HepG2 (cell line): ENCODE measurements around the gene TMEM235. TPM values are rescaled to one million over a fixed set of nuclear protein-coding genes. Genes with fewer than 3 reads are reported as not detected.

Experiments
- ATAC-seq: fragments of 200-7000 bp; cut with Tn5 transposase; 3 replicates; pipeline ENCODE4 v1.9.1; 2020; ENCODE audit warnings: mild to moderate bottlenecking, moderate library complexity
- BruUV-seq: library from RNA; stranded (reverse); fragments of 400-500 nt; replicated peaks from 2 replicates; lab custom pipeline; 2021; lab: Mats Ljungman, UMichigan
- CTCF ChIA-PET: fragments of 300-600 bp; formaldehyde crosslinking; extraction: SDS; loops from one replicate; lab custom pipeline; 2021; ENCODE audit warnings: low total read pairs, inconsistent platforms, low intra/inter-chr PET ratio; lab: Yijun Ruan, JAX
- POLR2A ChIA-PET: fragments of 350-600 bp; sonication (Branson Sonifier 250); formaldehyde crosslinking; loops from one replicate; lab custom pipeline; 2020; ENCODE audit warnings: antibody characterized with exemption, inconsistent platforms; lab: Yijun Ruan, JAX
- DNase-seq: peaks from one replicate; pipeline ENCODE4 v3.0.0-alpha.2; 2015; ENCODE audit warnings: low spot score
- FAIRE-seq: peaks from 3 replicates; lab custom pipeline; 2011; peaks lifted over from hg19 to GRCh38; lab: Jason Lieb, UNC
- H2AFZ ChIP-seq: one replicate; pipeline ENCODE4 v1.6.1; 2011; ENCODE audit warnings: low read length, inconsistent platforms
- H3K27ac ChIP-seq: fragments of 300-600 bp; 3 replicates; pipeline ENCODE4 v1.8.0; 2011; ENCODE audit warnings: mixed run types, mild to moderate bottlenecking, mixed read lengths, low read length, inconsistent platforms; ENCODE audit not compliant: insufficient read depth; ENCODE audit errors: extremely low read length
- H3K27me3 ChIP-seq, 2 experiments: fragments of 200-600 bp in 1 of 2; 2 replicates in 1 of 2; 3 replicates in 1 of 2; pipeline versions ENCODE4 v1.6.0 to v1.8.0; 2011; ENCODE audit warnings: low read length in 2 of 2, mild to moderate bottlenecking in 2 of 2, moderate library complexity in 2 of 2, inconsistent platforms in 1 of 2; ENCODE audit not compliant: insufficient read depth in 2 of 2, control insufficient read depth in 1 of 2
- H3K36me3 ChIP-seq, 2 experiments: fragments of 200-600 bp in 1 of 2; replicated peaks in 1 of 2; 2 replicates in 1 of 2; 3 replicates in 1 of 2; pipeline versions ENCODE4 v1.5.1 to v1.8.0; 2011; ENCODE audit warnings: low read length in 2 of 2, inconsistent platforms in 1 of 2; ENCODE audit not compliant: insufficient read depth in 2 of 2, control insufficient read depth in 1 of 2
- H3K4me1 ChIP-seq: 2 replicates; pipeline ENCODE4 v1.5.1; 2012; ENCODE audit warnings: low read length, inconsistent platforms; ENCODE audit not compliant: insufficient read depth
- H3K4me2 ChIP-seq: 2 replicates; pipeline ENCODE4 v1.6.0; 2011; ENCODE audit warnings: low read depth, low read length, inconsistent platforms
- H3K4me3 ChIP-seq, 3 experiments: fragments of 200-600 bp in 1 of 3; sonication (generic), shearing (Covaris generic) in 1 of 3; replicated peaks in 1 of 3; 2 replicates each; pipeline ENCODE4 v1.5.1; 2011 to 2016; ENCODE audit warnings: low read length in 3 of 3, inconsistent platforms in 2 of 3, low read depth in 2 of 3, mild to moderate bottlenecking in 2 of 3, control low read depth in 1 of 3, mixed read lengths in 1 of 3; ENCODE audit not compliant: insufficient read depth in 1 of 3
- H3K79me2 ChIP-seq: one replicate; pipeline ENCODE4 v1.6.1; 2011; ENCODE audit warnings: low read length, inconsistent platforms; ENCODE audit not compliant: insufficient read depth
- H3K9ac ChIP-seq: 2 replicates; pipeline ENCODE4 v1.6.0; 2011; ENCODE audit warnings: mild to moderate bottlenecking, low read depth, low read length, inconsistent platforms; ENCODE audit not compliant: insufficient read depth
- H3K9me3 ChIP-seq: 2 replicates; pipeline ENCODE4 v1.5.1; 2012; ENCODE audit warnings: mild to moderate bottlenecking, low read length
- H4K20me1 ChIP-seq: 2 replicates; pipeline ENCODE4 v1.6.0; 2011; ENCODE audit warnings: inconsistent platforms, mild to moderate bottlenecking, low read length, moderate library complexity; ENCODE audit not compliant: insufficient read depth
- CCDC6 ChIP-seq: sonication (generic); formaldehyde crosslinking; IDR thresholded peaks from 2 replicates; pipeline ENCODE4 v1.8.1; 2022; ENCODE audit warnings: mild to moderate bottlenecking, missing genetic modification reagents, moderate library complexity
- PHF8 ChIP-seq: sonication (generic); formaldehyde crosslinking; IDR thresholded peaks from 2 replicates; pipeline ENCODE4 v1.5.0; 2020; ENCODE audit warnings: missing genetic modification reagents
- POLR2A ChIP-seq, 2 experiments: IDR thresholded peaks; 2 replicates each; pipeline ENCODE4 v1.6.1; 2011; ENCODE audit warnings: low read depth in 2 of 2, low read length in 2 of 2, mild to moderate bottlenecking in 1 of 2, moderate library complexity in 1 of 2; ENCODE audit not compliant: insufficient read depth in 1 of 2
- RBFOX2 ChIP-seq: fragments of 200-400 bp; formaldehyde crosslinking; IDR thresholded peaks from 2 replicates; pipeline ENCODE4 v1.6.1; 2017; ENCODE audit warnings: low read depth, mild to moderate bottlenecking, low read length
- THAP8 ChIP-seq: sonication (generic); formaldehyde crosslinking; IDR thresholded peaks from 2 replicates; pipeline ENCODE4 v1.5.1; 2020; ENCODE audit warnings: missing genetic modification reagents, mild to moderate bottlenecking, borderline replicate concordance
- TRAFD1 ChIP-seq: sonication (generic); formaldehyde crosslinking; IDR thresholded peaks from 2 replicates; pipeline ENCODE4 v1.5.1; 2020; ENCODE audit warnings: missing genetic modification reagents, mild to moderate bottlenecking, borderline replicate concordance
- ZNF124 ChIP-seq: sonication (generic); formaldehyde crosslinking; IDR thresholded peaks from 2 replicates; pipeline ENCODE4 v1.4.0; 2020; ENCODE audit warnings: missing genetic modification reagents
- ZNF431 ChIP-seq: sonication (generic); formaldehyde crosslinking; IDR thresholded peaks from 2 replicates; pipeline ENCODE4 v1.9.0; 2022; ENCODE audit warnings: missing genetic modification reagents, low read depth, mild to moderate bottlenecking, borderline replicate concordance
- ZNF557 ChIP-seq: sonication (generic); formaldehyde crosslinking; IDR thresholded peaks from 2 replicates; pipeline ENCODE4 v1.4.0; 2020; ENCODE audit warnings: missing genetic modification reagents
- ZNF615 ChIP-seq: sonication (generic); formaldehyde crosslinking; IDR thresholded peaks from 2 replicates; pipeline ENCODE4 v1.5.0; 2020; ENCODE audit warnings: mild to moderate bottlenecking, missing genetic modification reagents, borderline replicate concordance
- WGBS: methylation state at CpG from one replicate; pipeline ENCODE4 v1.1.6; 2017; ENCODE audit warnings: low lambda C conversion rate; 5-methylcytosine and 5-hydroxymethylcytosine counted together
- in situ Hi-C: cut with HindIII; loops from 2 replicates; pipeline ENCODE4 v1.10.0; 2017; ENCODE audit warnings: low pct_unique_long_range_greater_than_20kb; ENCODE audit not compliant: extremely low pct_ligation_motif_present
- intact Hi-C: fragments of 100-400 bp; cut with micrococcal nuclease; formaldehyde crosslinking; loops from one replicate; pipeline ENCODE4 v1.10.0; 2022; ENCODE audit not compliant: unreplicated experiment
- polyA plus RNA-seq, 8 experiments: library from polyadenylated mRNA; depleted of rRNA in 3 of 8; stranded (reverse) in 7 of 8; unstranded in 1 of 8; fragments of >200 nt; fragmentation: Illumina TruSeq in 4 of 8; extraction: Trizol in 4 of 8; gene quantifications; 2 replicates each; pipeline versions ENCODE4 v1.2.1 to v1.2.3, GENCODE V29; 2011 to 2016; ENCODE audit warnings: low read depth in 4 of 8, missing spikeins in 1 of 8, mixed read lengths in 1 of 8; ENCODE audit not compliant: insufficient read depth in 1 of 8
- total RNA-seq, 5 experiments: library from RNA; depleted of rRNA; stranded (reverse); fragments of >200 nt; fragmentation: Illumina TruSeq; extraction: Trizol; gene quantifications; 2 replicates each; pipeline ENCODE4 v1.2.3, GENCODE V29; 2016; ENCODE audit warnings: low read depth in 1 of 5

Gene TMEM235
- total and polyA plus RNA-seq, 2 of the 13 experiments (the other 11 are each of a cell fraction or from before 2014, with no cell fraction given): not detected

DNA sequence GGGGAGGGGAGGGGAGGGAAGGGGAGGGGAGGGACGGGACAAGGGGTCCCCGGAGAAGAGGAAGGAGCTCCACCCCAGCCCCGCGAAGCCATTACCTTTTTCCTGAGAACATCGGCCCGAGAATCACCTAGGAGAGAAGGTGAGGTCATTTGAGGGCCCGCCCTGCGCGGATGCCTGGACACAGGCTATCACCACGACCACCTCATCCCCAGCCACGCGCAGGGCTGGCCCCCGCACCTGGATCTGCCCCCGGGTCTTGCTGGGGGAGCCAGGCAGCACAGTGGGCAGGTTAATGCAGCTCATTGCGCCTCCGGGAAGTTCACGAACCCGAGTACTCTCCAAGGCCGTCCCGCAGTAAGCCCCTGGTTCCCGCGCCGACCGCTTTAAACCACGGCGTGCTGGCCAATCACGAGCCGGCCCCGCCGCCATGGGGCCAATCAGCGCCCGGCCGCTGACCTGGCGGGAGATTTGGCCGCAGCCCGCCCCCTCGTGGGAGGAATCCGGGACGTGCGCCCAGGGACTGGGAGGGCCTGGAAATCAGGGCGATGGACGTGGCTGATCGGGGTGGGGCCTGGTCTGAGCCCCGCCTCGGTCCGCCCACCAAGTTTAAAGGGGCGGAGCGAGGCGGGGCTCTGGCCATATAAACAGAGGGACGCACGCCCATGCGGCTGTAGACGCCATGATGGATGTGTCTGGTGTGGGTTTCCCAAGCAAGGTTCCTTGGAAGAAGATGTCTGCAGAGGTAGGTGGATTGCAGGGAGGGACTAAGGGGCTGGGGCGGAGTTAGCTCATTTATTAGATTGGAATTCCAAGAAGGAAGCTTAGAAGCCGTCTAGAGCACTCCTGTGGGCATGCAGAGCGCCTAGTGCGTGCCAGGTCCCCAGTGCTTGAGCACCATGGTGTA, 44.5 kb upstream of the TMEM235 start, which contains the start of the genes AFMID and TK1 (continued):
- peak; percentile 67 for TF ChIP-seq PHF8 (CRISPR knock-in tag)
- peak; percentile 38; the same call in 1 of the 2 replicates for TF ChIP-seq ZNF124 (CRISPR knock-in tag)
- peak; percentile 100 for TF ChIP-seq CCDC6 (CRISPR knock-in tag)
- TF ChIP-seq TRAFD1 (CRISPR knock-in tag): peak; percentile 71; the same call in 1 of the 2 replicates

DNA sequence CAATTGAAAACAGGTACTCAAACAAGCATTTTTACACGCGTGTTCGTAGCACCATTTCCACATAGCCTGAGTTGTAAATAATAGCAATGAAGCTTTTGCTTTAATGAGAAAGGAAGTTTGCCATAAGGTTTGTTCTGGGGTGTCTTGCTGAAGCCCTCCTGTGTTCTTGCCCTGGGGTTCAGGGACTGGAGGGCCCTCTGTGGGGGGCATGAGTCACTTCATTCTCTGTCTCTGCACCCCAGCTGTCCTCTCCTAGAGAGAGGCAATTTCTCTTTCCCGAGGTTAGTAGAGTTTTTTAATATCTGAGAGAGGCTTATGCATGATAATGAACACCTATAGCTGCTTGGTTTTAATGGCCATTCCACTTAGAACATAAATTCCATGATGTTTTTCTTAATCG, 34.7 kb upstream of the TMEM235 start:
- peaks cover 44% of the 10 kb centered on the region for H3K4me1 ChIP-seq
- peaks cover 32 to 83% of the 10 kb centered on the region in 2 experiments for H3K36me3 ChIP-seq
- H2AFZ ChIP-seq: no peak overlapping the region
- in situ Hi-C loops: no loop called here
- H3K79me2 ChIP-seq: peaks cover 55% of the 10 kb centered on the region
- H4K20me1 ChIP-seq: peaks cover 90% of the 10 kb centered on the region
- no peak overlapping the region for H3K4me2 ChIP-seq
- BruUV-seq: TSS peak; percentile 37
- no peak overlapping the region for H3K4me3 ChIP-seq
- no peak overlapping the region for H3K27ac ChIP-seq
- POLR2A ChIA-PET: interaction anchor here (1.8 to 3.7 kb wide), 2 partner anchors 9 to 17 kb away, joined by 4 to 25 read pairs; partner anchors contain the start of genes AFMID, BIRC5 and TK1
- 96% methylated on average over 5 of the region's 5 CpGs for WGBS
- no peaks in the 10 kb centered on the region for H3K27me3 ChIP-seq
- no peak for DNase-seq
- intact Hi-C loops: no loop called here
- H3K9me3 ChIP-seq: no peaks in the 10 kb centered on the region
- CTCF ChIA-PET: no interaction called here
- TF ChIP-seq ZNF615 (CRISPR knock-in tag) (no peak), ZNF431 (CRISPR knock-in tag) (no peak), RBFOX2 (peak; percentile 59; the same call in 1 of the 2 replicates), THAP8 (CRISPR knock-in tag) (no peak), POLR2A (IDR thresholded peaks at IDR 0.05; ENCODE audit: insufficient read depth in 1 of 2, low read depth in 2 of 2, low read length in 2 of 2) (0 out of 4 replicates have a peak, but pooled peaks of 1 of the 2 experiments have one; percentile 3), ZNF557 (no peak)
- no peak for FAIRE-seq
- H3K9ac ChIP-seq: no peak overlapping the region
- ATAC-seq: no peak
